ENCODE results near the gene FGFR2.

DNA sequence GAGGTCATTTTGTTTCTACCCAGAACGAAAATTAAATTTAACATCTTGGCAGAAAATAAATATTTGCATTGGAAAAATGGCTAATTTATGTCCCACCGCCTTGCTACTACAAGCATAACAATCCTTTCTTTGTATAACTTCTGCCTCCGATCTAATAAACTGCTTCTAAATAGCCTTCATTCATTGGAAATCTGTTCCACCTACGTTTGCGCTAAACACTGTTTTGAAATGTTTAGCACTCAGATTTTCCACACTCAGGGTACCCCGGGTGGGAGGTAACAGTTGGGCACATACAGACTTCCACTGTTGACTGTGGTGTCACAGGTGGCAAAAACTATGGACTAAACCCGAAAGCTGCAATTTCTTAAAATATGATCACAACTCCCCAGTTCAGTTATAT is 96.4 kb downstream of the FGFR2 start:
- TF ChIP-seq, protein P1, sequence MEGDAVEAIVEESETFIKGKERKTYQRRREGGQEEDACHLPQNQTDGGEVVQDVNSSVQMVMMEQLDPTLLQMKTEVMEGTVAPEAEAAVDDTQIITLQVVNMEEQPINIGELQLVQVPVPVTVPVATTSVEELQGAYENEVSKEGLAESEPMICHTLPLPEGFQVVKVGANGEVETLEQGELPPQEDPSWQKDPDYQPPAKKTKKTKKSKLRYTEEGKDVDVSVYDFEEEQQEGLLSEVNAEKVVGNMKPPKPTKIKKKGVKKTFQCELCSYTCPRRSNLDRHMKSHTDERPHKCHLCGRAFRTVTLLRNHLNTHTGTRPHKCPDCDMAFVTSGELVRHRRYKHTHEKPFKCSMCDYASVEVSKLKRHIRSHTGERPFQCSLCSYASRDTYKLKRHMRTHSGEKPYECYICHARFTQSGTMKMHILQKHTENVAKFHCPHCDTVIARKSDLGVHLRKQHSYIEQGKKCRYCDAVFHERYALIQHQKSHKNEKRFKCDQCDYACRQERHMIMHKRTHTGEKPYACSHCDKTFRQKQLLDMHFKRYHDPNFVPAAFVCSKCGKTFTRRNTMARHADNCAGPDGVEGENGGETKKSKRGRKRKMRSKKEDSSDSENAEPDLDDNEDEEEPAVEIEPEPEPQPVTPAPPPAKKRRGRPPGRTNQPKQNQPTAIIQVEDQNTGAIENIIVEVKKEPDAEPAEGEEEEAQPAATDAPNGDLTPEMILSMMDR (conservative IDR thresholded peaks at IDR 0.05 in 1 of 2, IDR thresholded peaks at IDR 0.05 in 1 of 2; ENCODE audit: extremely low read depth in 1 of 2, insufficient read depth in 1 of 2, low read depth in 1 of 2, low read length in 2 of 2): no peak
- TF ChIP-seq EZH2 (IDR thresholded peaks at IDR 0.05; ENCODE audit: borderline replicate concordance, low read length): no peak

All from mammary epithelial cell (primary cell).